GM23248 (cell line): ENCODE results near the gene RANBP6.
"Not testable (repeated sequence)": the region's sequence is repeated elsewhere in the genome, so short reads cannot be mapped to it uniquely, and the experiment has no call there.

Source experiments
- EZH2 ChIP-seq: fragments of 200-600 bp; sonication (generic); IDR thresholded peaks from 2 replicates; pipeline ENCODE4 v1.6.1; 2018; ENCODE audit warnings: antibody characterized with exemption, mild to moderate bottlenecking; ENCODE audit not compliant: insufficient read depth, poor library complexity, severe bottlenecking
- EZH2phosphoT487 ChIP-seq: fragments of 200-600 bp; sonication (generic); IDR thresholded peaks from 2 replicates; pipeline ENCODE4 v1.6.1; 2018; ENCODE audit warnings: antibody characterized with exemption, moderate library complexity, mild to moderate bottlenecking, low read depth; ENCODE audit not compliant: insufficient read depth

- TF ChIP-seq EZH2, EZH2phosphoT487: not testable (repeated sequence)
These were observed 47.7 kb upstream of the RANBP6 start for GRCh38 chr9:6063146-6063545.
